A549 (cell line): ENCODE data around the gene GSG1L. TPM values are rescaled to one million over a fixed set of nuclear protein-coding genes. Genes with fewer than 3 reads are reported as not detected.

Experiments used
- ATAC-seq, 2 experiments: fragments of 200-7000 bp in 1 of 2; fragments of >200 bp in 1 of 2; cut with Nextera tagmentation in 1 of 2; cut with Tn5 transposase in 1 of 2; 3 replicates each; pipeline versions ENCODE4 v1.8.0 to v1.9.1; 2018 to 2020; ENCODE audit warnings: mild to moderate bottlenecking in 1 of 2, moderate library complexity in 1 of 2
- CTCF ChIA-PET: fragments of 300-600 bp; sonication (Branson Sonifier 250); formaldehyde crosslinking; extraction: SDS; loops from one replicate; lab custom pipeline; 2021; ENCODE audit warnings: antibody characterized with exemption, inconsistent platforms; lab: Yijun Ruan, JAX
- POLR2A ChIA-PET: fragments of 350-600 bp; formaldehyde crosslinking; extraction: SDS; loops from one replicate; lab custom pipeline; 2021; ENCODE audit warnings: antibody characterized with exemption, inconsistent platforms; lab: Yijun Ruan, JAX
- DNase-seq, 2 experiments: peaks; one replicate each; pipeline versions ENCODE4 v3.0.0 to v3.0.0-alpha.2; 2011 to 2016; ENCODE audit warnings: low read depth in 1 of 2, low spot score in 1 of 2
- FAIRE-seq: peaks from 2 replicates; lab custom pipeline; 2011; peaks lifted over from hg19 to GRCh38; lab: Jason Lieb, UNC
- H3K27ac ChIP-seq, 2 experiments: fragments of >200 bp; sonication (Bioruptor Twin); formaldehyde crosslinking; 3 replicates each; pipeline ENCODE4 v1.5.1; 2016 to 2017
- H3K4me1 ChIP-seq: fragments of >200 bp; sonication (Bioruptor Twin); formaldehyde crosslinking; 3 replicates; pipeline ENCODE4 v1.6.1; 2016
- H3K4me2 ChIP-seq: fragments of >200 bp; sonication (Bioruptor Twin); formaldehyde crosslinking; 3 replicates; pipeline ENCODE4 v1.6.1; 2016
- H3K4me3 ChIP-seq: fragments of >200 bp; sonication (Bioruptor Twin); formaldehyde crosslinking; 3 replicates; pipeline ENCODE4 v1.5.1; 2016
- H3K9me3 ChIP-seq: fragments of >200 bp; sonication (Bioruptor Twin); formaldehyde crosslinking; 3 replicates; pipeline ENCODE4 v1.6.1; 2016
- BHLHE40 ChIP-seq: IDR thresholded peaks from 2 replicates; pipeline ENCODE4 v1.6.1; 2012; ENCODE audit warnings: low read depth, low read length, inconsistent platforms
- CBX2 ChIP-seq: fragments of 200-600 bp; sonication (generic); IDR thresholded peaks from 2 replicates; pipeline ENCODE4 v1.6.1; 2016; ENCODE audit warnings: low read depth, mild to moderate bottlenecking, borderline replicate concordance
- CBX8 ChIP-seq: fragments of 200-600 bp; sonication (generic); IDR thresholded peaks from 2 replicates; pipeline ENCODE4 v1.6.1; 2016
- CEBPB ChIP-seq, 2 experiments: fragments of >200 bp in 1 of 2; sonication (Bioruptor Twin) in 1 of 2; formaldehyde crosslinking in 1 of 2; IDR thresholded peaks; 2 replicates each; pipeline ENCODE4 v1.6.1; 2012 to 2016
- CHD4 ChIP-seq: fragments of 200-600 bp; sonication (generic); IDR thresholded peaks from 2 replicates; pipeline ENCODE4 v1.6.1; 2016; ENCODE audit warnings: antibody characterized with exemption, mild to moderate bottlenecking, borderline replicate concordance
- EP300 ChIP-seq, 2 experiments: fragments of >200 bp; sonication (Bioruptor Twin); formaldehyde crosslinking; IDR thresholded peaks; 2 replicates in 1 of 2; 3 replicates in 1 of 2; pipeline ENCODE4 v1.6.1; 2016 to 2017
- FOXS1 ChIP-seq: fragments of 250-450 bp; sonication (Bioruptor Pico); IDR thresholded peaks from 2 replicates; pipeline ENCODE4 v1.5.0; 2020; ENCODE audit warnings: mild to moderate bottlenecking, moderate library complexity
- HEYL ChIP-seq: fragments of 250-450 bp; sonication (Bioruptor Pico); IDR thresholded peaks from 2 replicates; pipeline ENCODE4 v1.8.0; 2021; ENCODE audit warnings: mild to moderate bottlenecking, moderate library complexity
- HOXB5 ChIP-seq: fragments of 250-450 bp; sonication (Bioruptor Pico); IDR thresholded peaks from 2 replicates; pipeline ENCODE4 v1.5.0; 2020; ENCODE audit warnings: mild to moderate bottlenecking, moderate library complexity
- JUNB ChIP-seq: fragments of >200 bp; sonication (Bioruptor Twin); formaldehyde crosslinking; IDR thresholded peaks from 2 replicates; pipeline ENCODE4 v1.6.1; 2016
- KDM5A ChIP-seq: fragments of 200-600 bp; sonication (generic); IDR thresholded peaks from 2 replicates; pipeline ENCODE4 v1.6.1; 2016; ENCODE audit warnings: antibody characterized with exemption, mild to moderate bottlenecking
- MAFK ChIP-seq: fragments of 450-650 bp; IDR thresholded peaks from 2 replicates; pipeline ENCODE4 v1.6.1; 2014; ENCODE audit not compliant: partially characterized antibody
- NFE2L2 ChIP-seq: fragments of 150-350 bp; conservative IDR thresholded peaks from 2 replicates; pipeline ENCODE4 v1.6.1; 2014; ENCODE audit warnings: low read length
- NPAS2 ChIP-seq: fragments of 250-450 bp; sonication (Bioruptor Pico); IDR thresholded peaks from 2 replicates; pipeline ENCODE4 v1.8.0; 2022; ENCODE audit warnings: mild to moderate bottlenecking, moderate library complexity, borderline replicate concordance
- NR3C1 ChIP-seq: fragments of >200 bp; sonication (Bioruptor Twin); formaldehyde crosslinking; IDR thresholded peaks from 3 replicates; pipeline ENCODE4 v1.6.1; 2017
- RARB ChIP-seq: fragments of 250-450 bp; sonication (Bioruptor Pico); IDR thresholded peaks from 2 replicates; pipeline ENCODE4 v1.8.0; 2021; ENCODE audit warnings: mild to moderate bottlenecking, moderate library complexity
- TFCP2L1 ChIP-seq: fragments of 250-450 bp; sonication (Bioruptor Pico); IDR thresholded peaks from 2 replicates; pipeline ENCODE4 v1.5.0; 2021; ENCODE audit warnings: mild to moderate bottlenecking
- ZFP36 ChIP-seq: fragments of 450-650 bp; IDR thresholded peaks from 2 replicates; pipeline ENCODE4 v1.6.1; 2014; ENCODE audit warnings: borderline replicate concordance; ENCODE audit not compliant: partially characterized antibody
- ZSCAN20 ChIP-seq: fragments of 250-450 bp; sonication (Bioruptor Pico); IDR thresholded peaks from 2 replicates; pipeline ENCODE4 v1.8.0; 2022; ENCODE audit warnings: mild to moderate bottlenecking, moderate library complexity
- WGBS: methylation state at CpG from one replicate; pipeline ENCODE4 v1.1.6; 2017; ENCODE audit errors: missing lambda C conversion rate; 5-methylcytosine and 5-hydroxymethylcytosine counted together
- polyA plus RNA-seq, 4 experiments: library from polyadenylated mRNA; depleted of rRNA in 3 of 4; stranded (reverse); fragments of >200 nt; fragmentation: RNase III in 1 of 4; extraction: RNeasy Plus Mini Kit Qiagen cat#74134 plus additional on column Dnase treatment in 1 of 4; gene quantifications; 2 replicates in 3 of 4; 3 replicates in 1 of 4; pipeline ENCODE4 v1.2.3, GENCODE V29; 2011 to 2017
- TF ChIP-seq, protein P1 (sequence below): IDR thresholded peaks from 2 replicates; pipeline ENCODE4 v1.6.1; 2012; ENCODE audit warnings: low read depth, borderline replicate concordance

The GSG1L gene
- polyA plus RNA-seq, 2 of the 4 experiments (the other 2 are of a cell fraction): not detected

DNA sequence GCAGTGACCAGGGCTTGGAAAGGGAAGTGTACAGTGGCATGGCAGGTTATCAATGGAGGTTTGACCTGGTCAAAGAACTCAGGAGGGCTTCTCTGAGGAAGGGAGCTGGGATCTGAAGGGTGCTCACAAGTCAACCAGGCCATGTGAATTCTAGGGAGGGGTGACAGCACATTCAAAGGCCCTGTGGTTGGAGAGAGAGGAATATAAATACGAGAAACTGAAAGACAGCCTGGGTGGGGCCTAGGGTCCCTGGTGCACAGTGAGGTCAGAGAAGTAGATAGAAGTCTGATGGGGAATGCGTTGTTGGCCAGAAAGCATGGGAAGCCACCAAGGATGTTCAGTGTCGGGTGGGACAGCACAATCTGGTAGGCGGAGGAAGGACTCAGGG is 302.7 kb downstream of the GSG1L start:
- no peak overlapping the region for H3K4me3 ChIP-seq
- ChIA-PET CTCF (no interaction called here), POLR2A (no interaction called here)
- H3K27ac ChIP-seq: no peak overlapping the region
- peaks cover 9% of the 10 kb centered on the region; the same call in 2 of the 3 replicates for H3K9me3 ChIP-seq
- DNase-seq (no peak), ATAC-seq (no peak), FAIRE-seq (no peak)
- 75% methylated on average over 4 of the region's 4 CpGs for WGBS
- no peak overlapping the region for H3K4me2 ChIP-seq
- no peaks in the 10 kb centered on the region for H3K4me1 ChIP-seq
- no peak for TF ChIP-seq CBX8
- no peak for TF ChIP-seq MAFK
- TF ChIP-seq TFCP2L1: no peak
- TF ChIP-seq RARB (CRISPR knock-in tag): no peak
- TF ChIP-seq HEYL: no peak
- no peak for TF ChIP-seq NR3C1
- TF ChIP-seq NFE2L2: no peak
- no peak for TF ChIP-seq ZFP36
- no peak for TF ChIP-seq HOXB5 (CRISPR knock-in tag)
- no peak for TF ChIP-seq JUNB
- no peak for TF ChIP-seq FOXS1 (CRISPR knock-in tag)
- TF ChIP-seq, protein P1, sequence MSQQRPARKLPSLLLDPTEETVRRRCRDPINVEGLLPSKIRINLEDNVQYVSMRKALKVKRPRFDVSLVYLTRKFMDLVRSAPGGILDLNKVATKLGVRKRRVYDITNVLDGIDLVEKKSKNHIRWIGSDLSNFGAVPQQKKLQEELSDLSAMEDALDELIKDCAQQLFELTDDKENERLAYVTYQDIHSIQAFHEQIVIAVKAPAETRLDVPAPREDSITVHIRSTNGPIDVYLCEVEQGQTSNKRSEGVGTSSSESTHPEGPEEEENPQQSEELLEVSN: no peak
- TF ChIP-seq, all 56 proteins: peak for 0

DNA sequence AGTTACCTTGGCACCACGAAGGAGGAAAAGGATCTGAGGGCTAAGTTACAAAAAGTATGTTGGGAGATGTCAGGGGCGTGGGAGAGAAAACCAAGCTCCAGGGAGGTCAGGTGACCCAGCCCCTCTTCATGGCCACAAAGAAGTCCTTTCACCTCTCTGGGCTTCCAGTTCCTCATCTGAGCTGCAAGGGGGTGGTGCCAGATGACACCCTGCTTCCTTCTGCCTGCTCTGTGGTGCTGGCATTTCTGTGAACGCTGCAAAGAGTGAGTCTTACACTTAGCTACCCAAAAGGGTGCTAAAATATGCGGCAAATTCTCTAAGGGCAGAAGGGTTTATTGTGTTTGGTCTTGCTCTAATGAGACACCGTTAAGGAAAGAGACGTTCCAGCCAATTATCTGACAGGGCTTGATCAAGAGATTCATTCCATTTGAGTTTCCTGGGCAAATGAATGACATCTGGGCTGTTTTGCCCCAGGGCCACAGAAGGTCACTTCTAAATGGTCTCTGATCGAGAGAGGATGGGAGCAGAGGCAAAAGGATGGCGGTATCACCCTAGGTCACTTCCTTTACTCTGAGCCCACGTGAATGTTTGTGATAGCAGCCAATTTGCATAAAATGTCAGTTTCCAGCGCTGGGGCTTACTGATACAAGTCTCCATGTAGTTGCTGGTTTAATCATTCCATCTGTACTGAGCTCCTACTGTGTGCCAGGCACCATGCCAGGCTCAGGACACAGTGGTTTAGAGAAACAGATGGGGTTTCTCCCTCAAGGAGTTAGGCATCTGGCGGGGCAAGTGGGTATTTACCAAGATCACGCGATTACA is 303.3 kb downstream of the GSG1L start:
- Histone ChIP-seq H3K27ac (no peak overlapping the region), H3K4me2 (no peak overlapping the region), H3K4me3 (no peak overlapping the region), H3K9me3 (peaks cover 7% of the 10 kb centered on the region; the same call in 2 of the 3 replicates), H3K4me1 (no peaks in the 10 kb centered on the region)
- CTCF ChIA-PET: interaction anchor here (0.9 kb wide), 1 partner anchor 35 kb away, joined by 3 read pairs; no protein-coding TSS in a partner anchor
- DNase-seq: no peak
- ATAC-seq: no peak
- WGBS: 90% methylated on average over 13 of the region's 13 CpGs
- POLR2A ChIA-PET: no interaction called here
- TF ChIP-seq ZSCAN20 (CRISPR knock-in tag): no peak
- FAIRE-seq: no peak

DNA sequence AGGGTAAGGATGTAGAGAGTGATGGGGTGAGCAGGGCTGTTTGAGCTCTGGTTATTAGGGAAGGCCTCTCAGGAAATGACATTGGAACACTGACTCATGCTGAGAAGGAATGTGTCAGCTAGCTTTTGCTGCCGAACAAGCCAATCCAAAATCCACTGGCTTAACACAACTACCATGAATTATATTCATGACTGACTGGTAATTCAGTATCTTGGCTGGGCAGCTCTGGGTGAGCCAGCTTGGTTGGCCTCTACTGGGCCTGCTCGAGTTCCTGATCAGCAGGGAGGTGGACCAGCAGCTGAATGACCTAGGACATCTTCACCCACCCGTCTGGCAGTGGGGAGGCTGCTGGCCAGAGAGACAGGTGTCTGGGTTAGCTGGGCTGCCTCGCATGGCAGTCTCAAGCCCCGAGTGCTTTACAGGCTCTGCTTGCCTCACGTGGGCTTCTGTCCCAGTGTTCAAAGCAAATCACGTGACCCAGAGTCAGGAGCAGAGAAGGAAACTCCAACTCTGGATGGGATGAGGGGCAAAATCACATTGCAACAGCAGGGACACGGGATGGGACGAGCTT is 304.1 kb downstream of the GSG1L start:
- Histone ChIP-seq H3K4me3 (no peak overlapping the region), H3K27ac (no peak overlapping the region), H3K4me2 (no peak overlapping the region), H3K9me3 (peaks cover 1% of the 10 kb centered on the region; the same call in 2 of the 3 replicates), H3K4me1 (no peaks in the 10 kb centered on the region)
- TF ChIP-seq CBX8 (no peak), EP300 (IDR thresholded peaks at IDR 0.05) (no peak), KDM5A (no peak), BHLHE40 (no peak), NPAS2 (CRISPR knock-in tag) (no peak), CHD4 (no peak), JUNB (no peak), CEBPB (IDR thresholded peaks at IDR 0.05) (no peak), CBX2 (no peak), ZSCAN20 (CRISPR knock-in tag) (no peak)
- TF ChIP-seq, protein P1: no peak
- CTCF ChIA-PET: interaction anchor here (0.9 kb wide), 1 partner anchor 35 kb away, joined by 3 read pairs; no protein-coding TSS in a partner anchor
- 77% methylated on average over 4 of the region's 9 CpGs for WGBS
- FAIRE-seq: no peak
- no peak for DNase-seq
- POLR2A ChIA-PET: no interaction called here
- ATAC-seq: no peak
